Midbrain (tissue), 1 donor: Measurements from ENCODE around the gene PNISR.
A peak's percentile ranks its signal among the peaks of the same experiment; 100 is the strongest.

ENCODE experiments used
- DNase-seq: peaks from one replicate; lab custom pipeline; 2025; lab: John Stamatoyannopoulos, UW

Gene PNISR

GRCh38 chr6:99402448-99402847 is 22.7 kb downstream of the PNISR start:
- no peak for DNase-seq

DNA sequence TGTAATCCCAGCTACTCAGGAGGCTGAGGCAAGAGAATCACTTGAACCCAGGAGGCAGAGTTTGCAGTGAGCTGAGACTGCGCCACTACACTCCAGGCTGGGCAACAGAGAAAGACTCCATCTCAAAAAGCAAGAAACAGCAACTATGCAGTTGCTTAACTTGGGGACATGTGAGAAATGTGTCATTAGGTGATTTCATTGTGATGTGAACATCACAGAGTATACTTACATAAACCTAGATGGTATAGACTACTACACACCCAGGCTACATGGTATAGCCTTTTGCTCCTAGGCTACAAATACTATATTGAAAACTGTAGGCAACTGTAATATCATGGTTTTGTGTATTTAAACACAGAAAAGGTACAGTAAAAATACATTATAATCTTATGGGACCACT is 27.8 kb downstream of the PNISR start:
- no peak for DNase-seq

DNA sequence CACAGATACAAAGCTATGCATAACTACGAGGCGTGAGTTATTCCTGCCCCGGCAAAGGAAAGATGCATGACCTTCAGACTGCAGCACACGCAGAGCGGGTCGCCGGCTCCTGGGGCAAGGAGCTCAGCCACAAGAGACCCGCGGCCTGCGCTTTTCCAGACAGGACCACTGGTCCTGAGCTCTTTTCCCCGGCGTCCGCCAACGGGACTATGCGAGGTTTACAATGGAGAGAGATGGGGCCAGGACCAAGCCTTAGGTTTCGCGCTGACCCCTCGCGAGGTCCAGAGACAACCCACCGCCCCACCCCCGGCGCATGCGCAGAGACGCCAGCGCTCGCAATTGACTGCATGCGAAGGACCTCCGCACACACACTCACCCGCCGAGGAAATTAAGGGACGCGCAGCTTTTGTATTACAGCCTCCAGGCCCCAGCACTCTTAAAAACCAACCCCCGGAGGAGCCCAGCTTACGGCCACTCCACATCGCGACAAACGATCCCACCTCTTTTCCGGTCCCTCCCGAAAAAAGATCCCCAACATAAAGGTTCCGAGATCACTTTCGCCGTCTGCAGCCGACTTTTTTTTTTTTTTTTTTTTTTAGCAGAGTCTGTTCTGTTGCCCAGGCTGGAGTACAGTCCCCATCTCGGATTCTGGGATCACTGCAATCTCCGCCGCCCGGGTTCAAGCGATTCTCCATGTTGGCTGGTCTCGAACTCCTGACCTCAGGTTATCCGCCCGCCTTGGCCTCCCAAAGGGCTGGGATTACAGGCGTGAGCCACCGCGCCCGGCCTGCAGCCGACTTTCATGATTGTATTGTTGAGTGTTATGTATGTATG is 31.2 kb downstream of the PNISR start, which contains the start of gene COQ3:
Gene COQ3 (minus strand): TSS at position 498 of the 834 bp plus-strand sequence. CDS start 16 bp downstream, at position 482.
- DNase-seq, result peak; percentile 78

DNA sequence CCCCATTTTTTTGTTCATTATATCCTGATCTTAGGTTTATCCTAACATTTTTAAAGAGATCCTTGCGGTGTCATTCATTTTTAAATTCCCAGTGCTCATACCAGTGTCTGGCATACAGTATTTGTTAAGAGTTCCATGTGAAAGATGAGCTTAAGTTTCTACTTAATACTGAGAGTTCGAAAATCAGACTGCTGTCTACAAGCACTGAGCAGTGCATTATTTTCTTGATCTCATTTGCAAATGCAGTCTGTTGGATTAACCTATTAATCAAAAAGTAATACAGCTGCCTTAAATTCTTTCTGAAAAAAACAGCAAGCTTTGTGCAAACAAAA is 31.8 kb downstream of the PNISR start:
- DNase-seq, result no peak

- DNase-seq, result no peak
These were observed 34.2 kb downstream of the PNISR start for GRCh38 chr6:99390896-99391295.

GRCh38 chr6:99384507-99384906 is 40.6 kb downstream of the PNISR start:
- no peak for DNase-seq

- no peak for DNase-seq
These were observed 46.5 kb downstream of the PNISR start for GRCh38 chr6:99378636-99379035.

DNA sequence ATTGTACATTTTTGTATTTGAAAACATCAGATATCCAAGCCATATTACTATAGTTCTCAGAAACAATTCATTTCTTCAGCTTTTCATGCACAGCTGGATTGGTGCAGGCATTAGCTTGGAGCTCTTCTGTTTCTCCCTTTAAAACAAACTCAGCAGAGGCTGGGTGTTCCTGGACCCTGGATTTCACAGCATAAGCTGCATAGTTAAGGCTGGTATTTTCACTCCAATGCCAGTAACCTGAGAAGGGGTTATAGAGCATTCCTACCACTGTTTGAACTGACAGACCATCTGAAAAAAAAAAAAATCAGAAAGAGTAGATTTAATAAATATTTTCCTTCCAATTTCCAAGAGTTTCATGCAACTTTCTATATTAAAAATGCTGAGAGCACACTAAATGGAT is 55.6 kb downstream of the PNISR start:
- no peak for DNase-seq

- no peak for DNase-seq
These were observed 58.3 kb downstream of the PNISR start for GRCh38 chr6:99366852-99367251.

- no peak for DNase-seq
These were observed 61.1 kb downstream of the PNISR start for GRCh38 chr6:99364026-99364425.

DNA sequence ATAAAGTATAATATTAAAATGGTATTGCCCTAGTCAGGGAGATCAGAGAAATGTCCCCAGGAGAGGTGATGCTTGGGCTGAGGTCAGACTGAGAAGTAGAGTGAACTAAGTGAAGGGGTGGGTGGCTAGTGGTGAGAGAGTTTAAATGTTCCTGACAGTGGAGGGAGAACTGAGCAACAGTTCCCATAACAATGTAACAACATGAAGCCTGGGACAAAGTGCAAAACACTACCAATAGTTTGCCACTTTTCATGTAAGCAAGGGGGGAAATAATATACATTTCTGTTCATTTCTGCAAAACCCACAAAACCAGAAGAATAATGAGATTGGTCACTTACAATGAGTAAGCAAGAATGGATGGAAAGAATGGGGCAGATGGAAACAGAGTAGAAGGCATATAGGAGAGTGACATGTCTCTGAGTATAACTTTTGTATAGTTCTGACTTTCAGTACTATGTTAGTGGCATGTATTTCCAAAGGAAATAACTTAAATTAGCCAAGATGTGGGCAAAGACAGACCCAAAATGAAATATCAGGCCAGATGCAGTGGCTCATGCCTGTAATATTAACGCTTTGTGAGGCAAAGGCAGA is 62.3 kb downstream of the PNISR start:
- no peak for DNase-seq

DNA sequence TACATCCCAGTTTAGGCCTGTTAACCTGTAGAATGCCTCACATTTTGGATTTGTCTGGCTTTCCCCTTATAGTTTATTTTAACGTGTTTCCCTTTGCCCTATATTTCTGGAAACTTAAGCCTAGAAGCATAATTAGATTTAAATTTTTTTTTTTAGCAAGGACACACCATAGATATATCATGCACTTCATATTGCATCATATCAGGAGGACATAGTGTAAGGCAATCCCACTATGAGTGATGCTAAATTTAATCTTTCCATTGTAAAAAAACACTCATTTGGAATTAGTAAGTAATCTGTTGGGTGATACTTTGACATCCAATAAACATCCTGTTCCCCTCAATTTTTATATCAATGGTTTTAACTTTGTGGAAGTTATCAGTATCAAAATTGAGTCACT is 65.3 kb downstream of the PNISR start:
- no peak for DNase-seq

GRCh38 chr6:99356641-99357040 is 68.5 kb downstream of the PNISR start:
- DNase-seq, result no peak

- no peak for DNase-seq
These were observed 70.1 kb downstream of the PNISR start for GRCh38 chr6:99354983-99355382.

DNA sequence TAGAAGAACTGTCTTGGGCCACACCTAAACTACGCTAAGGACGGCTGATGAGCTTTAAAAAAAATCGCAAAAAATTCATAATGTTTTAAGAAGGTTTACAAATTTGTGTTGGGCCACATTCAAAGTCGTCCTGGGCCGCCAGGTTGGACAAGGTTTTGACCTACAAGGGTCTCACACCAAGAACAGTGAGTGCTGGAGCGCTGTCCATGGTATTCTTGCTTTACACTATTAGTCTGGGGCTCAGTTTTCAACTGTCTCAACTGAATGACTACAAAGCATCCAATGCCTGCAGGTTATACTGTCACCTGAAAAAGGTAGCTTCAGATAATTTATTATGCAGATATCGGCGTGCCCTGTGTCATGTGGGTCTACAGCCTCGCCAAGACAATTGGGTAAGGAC is 72.0 kb downstream of the PNISR start:
- no peak for DNase-seq

DNA sequence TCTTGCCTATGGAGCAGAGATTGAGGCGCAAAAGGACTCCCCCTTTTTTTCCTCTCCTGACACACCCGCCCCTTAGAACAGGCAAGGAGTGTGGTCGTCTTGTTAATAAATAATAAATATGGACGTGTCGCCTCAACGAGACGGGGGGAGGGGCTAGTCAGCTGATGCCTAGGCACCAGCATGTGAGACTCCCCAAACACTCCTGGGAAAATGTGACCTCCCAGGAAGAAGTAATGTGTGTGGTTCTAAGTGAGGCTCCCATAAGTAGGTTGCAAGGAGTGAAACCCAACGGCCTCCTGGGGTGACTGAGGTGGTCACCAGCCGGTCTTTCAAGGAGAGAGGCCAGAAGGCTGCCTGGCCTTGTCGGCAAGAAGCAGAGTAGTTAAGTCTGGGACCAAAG is 74.5 kb downstream of the PNISR start:
- no peak for DNase-seq

GRCh38 chr6:99349171-99350141 is 75.7 kb downstream of the PNISR start, which contains the start of gene FAXC:
Gene FAXC, minus strand, starts transcription at chr6:99349674. Its CDS starts 302 bp downstream, at chr6:99349372.
- DNase-seq, result peak; percentile 51

DNA sequence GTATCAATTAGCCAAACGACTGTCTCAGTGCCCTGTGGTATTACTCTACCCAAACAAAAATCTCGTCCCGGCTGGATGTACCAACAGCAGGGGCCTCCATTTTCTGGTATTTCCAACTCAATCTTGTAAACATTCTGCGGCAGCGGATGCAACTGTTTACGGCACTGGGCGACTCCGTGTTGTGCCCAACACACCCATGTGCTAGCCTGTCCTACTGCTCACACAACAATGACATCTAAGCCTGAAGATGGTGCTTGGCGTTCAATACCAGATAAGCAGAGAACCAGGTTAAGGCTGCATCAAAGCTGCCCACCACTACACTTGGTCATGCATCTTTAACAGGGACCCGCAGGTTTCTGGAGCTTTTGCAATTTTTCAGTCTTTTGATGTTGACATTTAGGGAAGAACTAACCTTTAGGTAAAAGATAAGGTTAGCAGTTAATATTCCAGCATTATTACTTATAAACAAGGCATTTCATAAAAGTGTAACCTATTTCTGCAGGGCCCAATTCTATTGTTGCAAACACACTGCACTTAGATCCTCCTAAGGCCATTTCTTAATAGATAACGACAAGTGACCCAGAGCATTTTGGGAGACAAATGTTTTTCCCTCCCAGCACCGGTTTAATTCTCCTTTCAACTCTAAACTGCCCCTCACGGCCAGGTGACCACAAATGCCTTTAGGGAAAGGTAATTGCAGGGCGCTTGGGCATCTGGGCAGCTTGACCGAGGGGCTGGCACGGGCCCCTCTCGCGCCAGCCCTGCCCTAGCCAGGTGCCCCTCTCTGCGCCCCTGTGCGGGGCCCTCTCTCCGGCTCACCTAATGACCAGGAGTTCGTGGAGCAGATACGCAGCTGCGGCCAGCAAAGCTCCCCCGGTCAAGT is 76.6 kb downstream of the PNISR start:
- DNase-seq, result no peak
